Heart right ventricle (tissue), 16 donors: ENCODE data around the gene MAD1L1. TPM values are rescaled to one million over a fixed set of nuclear protein-coding genes. Genes with fewer than 3 reads are reported as not detected.

Source experiments
- ATAC-seq, 8 donors: fragments of 200-7000 bp; cut with Tn5 transposase; one replicate each; pipeline ENCODE4 v1.9.1; 2020; ENCODE audit warnings: mild to moderate bottlenecking in 8 of 8, moderate library complexity in 8 of 8, moderate number of reproducible peaks in 1 of 8
- DNase-seq, 2 donors: peaks; one replicate each; pipeline ENCODE4 v3.0.0-alpha.2; 2020
- H3K27ac ChIP-seq, 10 donors: fragments of 200-600 bp; sonication (generic) in 2 of 10; one replicate each; pipeline versions ENCODE4 v1.5.0 to v1.8.0; 2020 to 2022; ENCODE audit warnings: mild to moderate bottlenecking in 3 of 10
- H3K27me3 ChIP-seq, 7 donors: fragments of 200-600 bp; one replicate each; pipeline ENCODE4 v1.8.0; 2021 to 2022; ENCODE audit warnings: mild to moderate bottlenecking in 2 of 7
- H3K36me3 ChIP-seq, 9 donors: fragments of 200-600 bp; sonication (generic) in 1 of 9; one replicate each; pipeline versions ENCODE4 v1.5.0 to v1.8.0; 2020 to 2022; ENCODE audit warnings: mild to moderate bottlenecking in 2 of 9
- H3K4me1 ChIP-seq, 9 donors: fragments of 200-600 bp; sonication (generic) in 1 of 9; one replicate each; pipeline versions ENCODE4 v1.5.0 to v1.8.0; 2020 to 2022; ENCODE audit warnings: mild to moderate bottlenecking in 4 of 9
- H3K4me3 ChIP-seq, 10 donors: fragments of 200-600 bp; sonication (generic) in 2 of 10; one replicate each; pipeline versions ENCODE4 v1.5.0 to v1.8.0; 2020 to 2022; ENCODE audit warnings: mild to moderate bottlenecking in 7 of 10, moderate library complexity in 2 of 10
- H3K9me3 ChIP-seq, 11 donors: fragments of 200-600 bp in 10 of 11; sonication (generic) in 2 of 11; one replicate each; pipeline versions ENCODE4 v1.5.0 to v1.8.0; 2013 to 2022; ENCODE audit warnings: mild to moderate bottlenecking in 2 of 11, control low read depth in 1 of 11, moderate library complexity in 1 of 11
- CTCF ChIP-seq, 9 donors: fragments of 200-600 bp; sonication (generic) in 2 of 9; IDR thresholded peaks; one replicate each; pipeline versions ENCODE4 v1.5.0 to v1.8.0; 2021 to 2022; ENCODE audit warnings: antibody characterized with exemption in 9 of 9, mild to moderate bottlenecking in 5 of 9, moderate library complexity in 1 of 9
- WGBS, 2 donors: extraction: QIAGEN DNeasy Blood & Tissue Kit; methylation state at CpG; one replicate each; pipeline ENCODE4 v1.1.7; 2013; ENCODE audit warnings: inconsistent platforms in 1 of 2; 5-methylcytosine and 5-hydroxymethylcytosine counted together
- intact Hi-C, 10 donors: fragments of 100-400 bp; cut with DNase I; formaldehyde crosslinking; loops; one replicate each; pipeline versions ENCODE4 v1.11.1 to v1.14.2; 2022
- polyA plus RNA-seq, 2 donors: library from polyadenylated mRNA; stranded (reverse); fragments of 200-250 nt; gene quantifications; one replicate each; pipeline ENCODE4 v1.2.3, GENCODE V29; 2013
- total RNA-seq, 10 donors: library from RNA; stranded (reverse); fragmentation: NEBNext Ultra II Directional in 3 of 10; extraction: Animal tissue kit (Norgen Biotek cat#: 25700) in 3 of 10; gene quantifications; one replicate each; pipeline versions ENCODE4 v1.2.1 to v1.2.4, GENCODE V29; 2021 to 2023
- donor health status: Arrhythmogenic right ventricular cardiomyopathy.
- donor health status: ischemic (EF 13 %, LVEDD 7.1; RV severe dilation, severe dysfunction).
- donor health status: healthy with polysubstance abuse.
- donor health status: DM: no; HTN: yes; CAD: no.
- donor health status: DM: no; HTN: no; CAD: no.
- donor health status: ischemic (EF 25% LVEDD 6.9; RV normal size, moderate dysfunction).
- donor health status: ischemic (EF 25% LVEDD 5.7; RV mildly dilated, moderate dysfunction).
- donor health status: healthy.
- donor health status: DM: yes; HTN: yes; CAD: no.
- donor health status: Ischemic cardiomyopathy.
- donor health status: ischemic (EF 35%, LVEDD 5.7; RV mildly dilated, moderate dysfunction).
- donor health status: nonischemic (EF 11% LVEDD 7.7; RV severe dilation, severe dysfunction).
- donor health status: DM: yes; HTN: yes; CAD: no.
- donor health status: PGD.
- donor health status: ischemic (EF 29% LVEDD 5.4; RV normal size, mild dysfunction).
- donor health status: nonischemic (EF 23%, LVEDD 6.1; RV moderate dilation, normal function).

The MAD1L1 gene
- total and polyA plus RNA-seq, 12 donors = 13.8 to 46.8 (median 20.2) TPM

- intact Hi-C loops = loop anchor here in 4 of 10 donors (2.0 to 10.0 kb wide), 5 partner anchors 398 to 636 kb away; partner anchors contain the start of gene PSMG3 (in 1 of the 4)
- no peak for DNase-seq
- no peak for ATAC-seq
- Histone ChIP-seq H3K27ac (no peak overlapping the region), H3K36me3 (peaks cover 0 to 87% (median 14%) of the 10 kb centered on the region in 9 donors), H3K9me3 (peaks cover 0 to 3% (median 0%) of the 10 kb centered on the region in 11 donors), H3K4me1 (peaks cover 0 to 30% (median 10%) of the 10 kb centered on the region in 9 donors), H3K4me3 (no peak overlapping the region), H3K27me3 (no peaks in the 10 kb centered on the region)
- 93 to 96% methylated on average over 30 of the region's 30 CpGs for WGBS, 2 donors
- TF ChIP-seq CTCF (IDR thresholded peaks at IDR 0.05) = no peak
Measured at GRCh38 chr7:2210551-2211258, 22.0 kb downstream of the MAD1L1 start.

GRCh38 chr7:2209961-2210323 is 22.8 kb downstream of the MAD1L1 start:
- Histone ChIP-seq H3K27me3 (no peaks in the 10 kb centered on the region), H3K4me1 (peaks cover 0 to 23% (median 9%) of the 10 kb centered on the region in 9 donors), H3K4me3 (no peak overlapping the region), H3K36me3 (peaks cover 0 to 80% (median 14%) of the 10 kb centered on the region in 9 donors), H3K27ac (no peak overlapping the region), H3K9me3 (no peaks in the 10 kb centered on the region)
- ATAC-seq (no peak), DNase-seq (no peak)
- WGBS, 2 donors = 91 to 96% methylated on average over 8 of the region's 8 CpGs
- intact Hi-C loops = loop anchor here (1.0 to 10.0 kb wide), 16 partner anchors 105 to 635 kb away; partner anchors contain the start of genes ELFN1 (in 1 of the 10) and PSMG3 (in 1 of the 10)
- TF ChIP-seq CTCF (IDR thresholded peaks at IDR 0.05) = no peak

- ATAC-seq = peak; percentile 54 to 80 (median 70)
- Histone ChIP-seq H3K27me3 (no peaks in the 10 kb centered on the region), H3K36me3 (peaks cover 0 to 74% (median 14%) of the 10 kb centered on the region in 9 donors), H3K27ac (no peak overlapping the region), H3K4me3 (no peak overlapping the region), H3K4me1 (peaks cover 0 to 17% (median 4%) of the 10 kb centered on the region in 9 donors), H3K9me3 (no peaks in the 10 kb centered on the region)
- peak; percentile 75 to 78 for DNase-seq
- intact Hi-C loops = loop anchor here in 9 of 10 donors (1.0 to 10.0 kb wide), 13 partner anchors 105 to 632 kb away; partner anchors contain the start of gene ELFN1 (in 1 of the 9)
- WGBS, 2 donors = 52 to 58% methylated on average over 21 of the region's 21 CpGs
- TF ChIP-seq CTCF (IDR thresholded peaks at IDR 0.05) = peak; percentile 61 to 90 (median 83)
Measured at GRCh38 chr7:2209146-2209960, 23.4 kb downstream of the MAD1L1 start.

- 92 to 94% methylated on average over 16 of the region's 16 CpGs for WGBS, 2 donors
Measured at GRCh38 chr7:2208712-2209111, 24.0 kb downstream of the MAD1L1 start.

More at GRCh38 chr7:2208712-2209111, 24.0 kb downstream of the MAD1L1 start:
- Histone ChIP-seq H3K27ac (no peak overlapping the region), H3K4me1 (peaks cover 0 to 14% (median 5%) of the 10 kb centered on the region in 9 donors), H3K27me3 (no peaks in the 10 kb centered on the region), H3K4me3 (no peak overlapping the region), H3K9me3 (no peaks in the 10 kb centered on the region), H3K36me3 (peaks cover 0 to 68% (median 14%) of the 10 kb centered on the region in 9 donors)
- ATAC-seq (no peak), DNase-seq (no peak)
- no peak for TF ChIP-seq CTCF (IDR thresholded peaks at IDR 0.05)
- intact Hi-C loops = loop anchor here in 9 of 10 donors (1.0 to 10.0 kb wide), 13 partner anchors 104 to 631 kb away; partner anchors contain the start of gene ELFN1 (in 1 of the 9)
